Endometrium (tissue), 2 donors: Measurements from ENCODE around the gene FCHO1.

Experiments
- FAIRE-seq: peaks from 2 replicates; lab custom pipeline; 2012; peaks lifted over from hg19 to GRCh38; lab: Jason Lieb, UNC
- donor health status: control.
- donor health status: control.

The FCHO1 gene

DNA sequence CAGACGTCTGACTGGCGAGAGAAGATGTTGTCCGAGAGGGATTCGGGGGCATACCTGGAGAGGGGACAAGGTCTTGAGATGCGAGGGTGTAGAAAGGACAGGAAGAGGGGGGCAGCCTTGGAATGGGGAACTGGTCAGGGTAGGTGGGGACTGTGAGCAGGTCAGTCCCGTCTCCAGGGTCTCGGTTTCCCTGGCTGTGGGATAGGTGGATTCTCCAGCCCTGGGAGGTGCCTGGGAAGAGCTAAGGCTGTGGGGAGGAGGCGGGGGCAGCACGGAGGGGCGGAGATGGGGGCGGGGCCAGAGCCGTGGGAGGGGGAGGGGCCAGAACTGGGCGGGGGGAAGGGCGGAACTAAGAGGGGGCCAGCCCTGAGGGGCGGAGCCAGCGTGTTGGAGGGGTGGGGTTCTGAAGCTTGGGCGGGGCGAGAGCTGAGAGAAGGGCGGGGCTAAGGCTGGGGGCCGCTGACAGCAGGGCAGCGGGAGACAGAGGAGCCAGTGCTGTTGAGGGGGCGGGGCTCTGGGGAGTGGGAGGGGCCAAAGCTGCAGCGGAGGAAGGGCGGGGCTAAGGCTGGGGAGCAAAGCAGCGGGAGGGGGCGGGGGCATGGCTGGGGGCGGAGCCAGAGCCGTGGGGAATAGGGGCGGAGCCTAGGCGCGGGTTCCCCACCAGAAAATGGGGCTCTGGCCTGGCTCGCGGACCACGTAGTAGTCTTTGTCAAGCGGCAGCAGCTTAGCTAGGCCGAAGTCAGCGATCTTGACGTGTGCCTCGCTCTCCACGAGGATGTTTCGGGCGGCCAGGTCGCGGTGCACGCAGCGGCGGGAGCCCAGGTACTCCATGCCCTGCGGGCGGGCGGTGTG lies 79.5 kb downstream of the FCHO1 start:
- no peak for FAIRE-seq

DNA sequence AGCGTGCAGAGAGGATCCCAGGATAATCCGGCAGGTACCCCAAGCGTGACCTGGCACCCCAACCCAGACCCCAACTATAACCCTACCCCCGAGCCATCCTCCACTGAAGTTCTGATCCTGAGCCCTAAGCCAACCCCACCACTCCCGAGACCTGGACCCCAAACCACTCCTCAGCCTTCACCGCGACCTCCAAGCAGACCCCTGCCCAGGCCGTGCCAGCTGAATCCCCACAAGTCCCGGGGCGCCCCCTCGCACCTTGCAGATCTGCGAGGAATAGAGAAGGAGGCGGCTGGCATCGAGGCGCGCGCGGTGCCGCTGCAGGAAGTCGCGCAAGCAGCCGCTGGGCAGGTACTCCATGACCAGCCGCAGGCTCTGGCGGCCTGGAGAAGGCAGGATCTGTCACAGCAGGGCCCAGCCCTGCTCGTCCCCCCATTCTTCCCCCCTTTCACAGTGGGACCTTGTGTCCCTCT lies 80.2 kb downstream of the FCHO1 start:
- no peak for FAIRE-seq

DNA sequence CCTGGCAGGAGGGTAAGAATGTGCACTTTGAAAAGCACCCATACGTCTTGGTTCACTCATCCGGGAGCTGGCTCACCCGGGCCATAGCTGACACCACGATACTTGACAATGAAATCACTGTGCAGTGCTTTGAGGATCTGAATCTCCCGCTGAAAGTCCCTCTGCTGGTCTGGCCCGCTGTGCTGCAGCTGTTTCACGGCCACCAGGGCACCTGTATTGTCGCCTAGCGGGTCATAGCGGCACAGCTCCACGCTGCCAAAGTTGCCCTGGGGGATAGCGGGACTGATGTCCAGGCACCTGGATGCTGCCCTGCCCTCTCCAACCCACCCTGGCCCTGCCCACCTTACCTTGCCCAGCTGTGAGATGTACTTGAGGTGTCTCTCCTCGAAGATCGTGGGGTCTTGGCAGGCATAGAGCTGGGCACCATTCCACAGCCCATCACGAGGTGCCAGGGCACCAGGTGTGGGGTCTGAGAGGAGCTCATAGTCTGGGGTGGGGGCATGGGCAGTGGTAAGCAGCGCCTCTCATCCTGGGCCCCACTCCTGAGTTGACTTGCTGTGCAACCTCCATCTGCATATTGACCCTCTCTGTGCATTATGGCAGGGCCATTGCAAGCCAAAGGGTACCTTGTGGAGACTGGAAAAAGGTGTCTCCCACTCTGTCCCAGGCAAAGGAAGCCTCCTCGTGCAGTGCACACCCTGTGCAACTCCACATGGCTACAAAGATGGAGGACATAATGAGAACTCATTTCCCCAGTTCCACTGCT lies 81.3 kb downstream of the FCHO1 start:
- no peak for FAIRE-seq

DNA sequence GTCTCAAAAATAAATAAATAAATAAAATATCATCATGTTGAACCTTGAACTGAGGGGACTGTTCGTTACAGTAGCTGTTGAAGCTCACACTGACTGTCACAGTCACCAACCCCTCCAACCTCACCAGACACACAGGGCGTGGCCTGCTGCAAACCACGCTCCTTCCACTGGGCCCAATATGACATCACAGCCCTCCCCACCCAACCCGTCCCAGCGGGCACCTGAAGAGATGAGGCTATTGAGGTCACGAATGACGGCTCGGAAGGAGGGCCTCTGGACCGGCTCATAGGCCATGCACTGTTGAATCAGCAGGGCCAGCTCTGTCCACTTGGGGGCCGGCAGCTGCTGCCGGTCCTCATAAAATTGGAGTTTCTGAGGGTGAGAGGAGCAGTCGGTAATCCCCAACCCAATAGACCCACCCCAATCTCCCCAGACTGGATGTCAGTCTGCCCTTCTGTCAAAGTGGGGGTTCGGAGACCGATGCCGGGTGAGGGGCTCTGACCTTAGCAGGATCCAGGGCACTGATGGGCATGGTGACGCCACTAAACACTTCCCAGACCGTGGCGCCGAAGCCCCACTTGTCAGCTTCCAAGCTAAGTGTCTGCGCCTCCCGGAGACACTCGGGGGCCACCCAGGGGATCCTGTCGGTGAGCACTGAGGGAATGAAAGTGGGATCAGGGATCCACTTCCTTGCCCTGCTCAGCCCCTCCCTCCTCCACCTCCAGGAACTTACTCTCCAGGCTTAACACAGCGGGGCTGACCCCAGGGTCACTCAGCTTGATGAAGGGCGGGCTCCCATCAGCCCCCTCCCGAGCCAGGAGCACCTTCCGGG lies 83.3 kb downstream of the FCHO1 start:
- FAIRE-seq, result no peak

DNA sequence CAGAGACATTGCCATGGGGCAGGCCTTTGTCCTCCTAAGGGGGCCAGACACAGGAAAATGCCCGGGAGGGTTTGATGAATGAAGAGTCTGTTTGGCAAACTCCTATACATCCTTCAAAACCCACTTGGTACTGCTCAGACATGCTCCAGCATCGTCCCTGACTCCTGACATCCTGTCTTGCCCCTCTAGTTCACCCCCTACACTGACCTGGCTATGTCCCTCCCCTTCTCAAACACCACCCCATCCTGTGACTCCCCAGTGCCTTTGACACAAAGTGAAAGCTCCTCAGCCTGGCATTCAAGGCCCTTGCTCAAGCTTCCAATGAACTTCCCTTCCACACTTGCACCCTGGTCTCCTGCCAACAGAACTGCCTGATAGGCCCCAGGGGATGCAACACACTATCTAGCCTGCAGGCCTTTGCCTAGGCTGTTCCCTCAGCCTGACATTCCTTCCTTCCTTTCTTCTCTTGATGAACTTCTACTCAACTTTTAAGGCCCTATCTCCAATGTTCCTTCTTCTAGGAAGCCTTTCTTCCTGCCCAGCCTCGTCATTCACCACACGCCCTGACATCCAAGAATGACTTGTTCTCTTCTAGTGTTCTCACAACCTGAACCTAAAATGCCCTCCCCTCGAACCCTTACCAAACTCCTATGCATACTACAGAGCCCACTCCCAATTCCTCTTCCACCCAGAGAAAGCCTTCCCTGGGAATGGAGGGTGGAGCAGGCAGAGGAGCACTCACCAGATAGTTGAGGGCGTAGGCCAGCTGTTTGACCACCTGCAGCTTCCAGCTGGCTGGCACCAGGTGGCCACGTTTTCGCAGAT lies 84.1 kb downstream of the FCHO1 start:
- FAIRE-seq, result no peak

DNA sequence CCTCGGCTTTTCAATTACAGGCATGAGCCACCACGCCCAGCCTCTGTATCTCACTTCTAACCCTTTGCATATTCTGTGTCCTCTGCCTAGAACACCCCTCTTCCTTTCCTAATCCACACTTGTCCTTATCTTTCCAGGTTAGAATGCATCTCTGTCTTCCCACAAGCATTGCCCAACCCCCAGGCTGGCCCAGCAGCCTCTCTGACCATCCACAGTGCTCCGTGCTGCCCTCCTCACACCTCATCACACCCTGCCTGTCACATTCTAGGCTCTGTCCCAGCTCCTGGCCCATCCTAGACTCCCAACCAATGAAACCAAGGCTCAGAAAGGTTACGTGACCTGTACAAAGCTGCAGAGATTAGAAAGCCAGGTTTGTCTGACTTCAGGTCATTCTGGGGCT lies 85.3 kb downstream of the FCHO1 start:
- FAIRE-seq, result no peak

DNA sequence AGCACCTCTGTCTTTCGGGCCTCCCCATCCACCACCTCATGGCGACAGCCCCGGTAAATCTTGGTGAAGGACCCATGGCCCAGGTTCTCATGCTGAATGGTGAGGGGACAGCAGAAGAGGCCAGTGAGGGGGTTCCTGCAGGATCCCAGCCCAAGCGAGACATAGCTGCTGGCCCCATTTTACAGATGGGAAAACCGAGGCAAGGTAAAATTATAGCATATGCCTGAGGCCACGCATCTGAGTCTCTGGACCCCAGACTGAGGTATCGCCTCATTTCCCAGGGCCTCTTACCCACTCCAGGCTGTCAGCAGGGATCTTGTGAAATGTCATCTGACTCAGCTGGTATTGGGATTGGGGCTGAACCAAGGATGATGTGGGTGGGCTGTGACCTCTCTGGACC lies 86.7 kb downstream of the FCHO1 start:
- FAIRE-seq, result no peak
